Stimulated activated CD8-positive, alpha-beta memory T cell treated with anti-CD3 and anti-CD28 coated beads, Interleukin-4, amount 100 ng/mL, for 1 hour (primary cell): Measurements from ENCODE around the gene ZNF860.

ENCODE experiments used
- DNase-seq, 2 donors: peaks; one replicate each; pipeline ENCODE4 v3.0.0-alpha.2; 2020; ENCODE audit warnings: low read depth in 2 of 2, low spot score in 1 of 2

The ZNF860 gene

DNA sequence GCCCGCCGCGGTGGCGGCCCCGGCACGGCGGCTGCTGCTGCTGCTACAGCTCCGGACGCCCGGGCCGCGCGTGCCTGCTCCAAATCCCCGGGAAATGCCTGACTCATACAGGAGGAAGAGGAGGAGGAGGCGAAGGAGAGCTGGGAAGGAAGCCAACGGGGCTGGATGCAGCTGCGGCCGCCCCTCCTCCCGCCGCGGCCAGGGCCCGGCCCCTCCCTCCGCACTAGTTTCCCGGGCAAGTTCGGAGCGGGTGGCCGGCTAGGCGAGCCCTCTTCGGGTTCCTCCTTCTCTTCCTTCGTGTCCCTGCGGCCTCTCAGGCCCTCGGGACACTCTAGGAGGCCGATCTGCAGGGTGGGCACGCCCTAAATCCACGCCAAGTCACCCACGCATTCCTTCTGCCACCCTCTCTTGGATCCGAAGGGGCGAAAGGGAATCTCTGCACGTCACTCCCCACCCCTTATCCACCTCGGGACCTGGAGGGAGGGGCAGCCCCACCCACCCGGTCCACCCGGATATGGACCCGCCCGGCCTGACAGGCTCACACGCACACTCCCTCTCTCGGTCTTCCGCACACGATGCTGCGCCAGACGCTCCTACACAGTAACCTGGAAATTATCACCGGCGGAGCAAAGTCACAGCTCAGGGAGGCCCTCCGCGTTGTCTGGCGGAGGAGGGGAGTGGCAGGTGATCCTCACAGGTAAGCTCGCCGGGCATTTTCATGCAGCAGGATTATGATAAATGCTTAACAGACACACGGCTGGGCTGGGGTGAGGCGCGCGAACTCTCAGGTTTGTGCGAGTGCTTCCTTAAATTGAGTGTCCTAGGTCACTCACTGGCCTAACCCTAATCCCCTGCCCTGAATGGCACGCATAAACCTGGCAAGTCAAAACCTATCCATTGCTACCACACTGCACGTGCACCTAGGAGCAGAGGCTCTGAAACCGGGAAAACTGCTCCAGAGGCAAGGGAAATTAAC lies at the start of gene ZNF860, which contains the start of gene OSBPL10:
ZNF860 (plus strand) TSS at position 545 of the 976 bp plus-strand sequence. CDS start 7,330 bp downstream, outside the sequence.
OSBPL10 (minus strand) TSS at position 57 of the 976 bp plus-strand sequence. CDS start 83 bp downstream, outside the sequence.
- no peak for DNase-seq

DNA sequence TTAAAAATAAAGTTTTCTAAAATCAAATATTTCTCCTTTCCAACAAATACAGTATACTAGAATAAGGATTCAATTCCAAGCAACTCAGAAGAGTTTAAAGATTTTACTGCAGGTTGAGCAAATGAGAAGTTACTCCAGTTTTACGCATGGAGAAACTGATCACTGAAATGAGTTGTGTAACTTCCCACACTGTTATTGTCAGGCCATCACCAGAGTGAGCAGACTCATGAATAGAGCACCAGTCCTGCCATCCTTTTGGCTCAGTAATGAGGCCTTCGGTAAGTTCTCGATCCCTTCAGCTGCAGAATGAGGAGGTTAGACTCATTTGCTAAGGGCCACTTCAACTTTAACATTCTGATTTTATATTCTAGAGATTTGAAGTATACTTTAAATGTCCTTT lies 48.6 kb upstream of the ZNF860 start:
- no peak for DNase-seq

DNA sequence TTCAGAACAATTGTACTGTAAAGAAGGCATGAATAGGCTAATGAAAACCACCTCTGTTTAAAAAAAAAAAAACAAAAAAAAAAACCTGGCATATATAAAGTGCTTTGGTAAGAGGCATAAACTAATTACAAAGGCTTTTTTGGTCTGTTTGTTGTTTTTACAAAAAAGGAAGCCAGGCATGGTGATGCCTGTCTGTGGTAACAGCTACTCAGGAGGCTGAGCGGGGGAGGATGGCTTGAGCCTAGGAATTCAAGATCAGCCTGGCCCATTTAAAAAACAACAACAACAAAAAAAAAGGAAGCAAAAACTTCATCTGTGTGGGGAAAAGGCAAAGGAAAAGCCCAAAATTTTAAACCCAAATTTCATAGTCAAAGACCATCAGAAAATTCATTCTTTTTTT lies 47.5 kb upstream of the ZNF860 start:
- no peak for DNase-seq

DNA sequence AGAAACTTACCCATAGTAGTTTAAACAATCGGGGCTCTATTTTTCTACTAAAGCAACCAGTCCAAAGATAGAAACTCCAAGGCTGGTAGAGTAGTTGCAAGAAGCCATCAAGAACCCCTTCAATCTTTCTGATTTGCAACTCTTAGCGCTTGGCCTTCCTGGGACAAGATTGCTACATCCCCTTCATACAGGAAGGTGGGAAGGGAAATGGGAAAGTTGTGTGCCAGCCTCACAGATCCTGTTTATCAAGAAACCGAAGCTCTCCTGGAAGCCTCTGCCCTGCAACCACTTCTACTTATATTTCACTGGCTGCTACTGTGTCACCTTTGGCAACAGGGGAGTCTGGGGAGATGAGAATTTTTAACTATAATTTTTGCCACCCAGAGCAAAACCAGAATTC lies 46.7 kb upstream of the ZNF860 start:
- DNase-seq = no peak

DNA sequence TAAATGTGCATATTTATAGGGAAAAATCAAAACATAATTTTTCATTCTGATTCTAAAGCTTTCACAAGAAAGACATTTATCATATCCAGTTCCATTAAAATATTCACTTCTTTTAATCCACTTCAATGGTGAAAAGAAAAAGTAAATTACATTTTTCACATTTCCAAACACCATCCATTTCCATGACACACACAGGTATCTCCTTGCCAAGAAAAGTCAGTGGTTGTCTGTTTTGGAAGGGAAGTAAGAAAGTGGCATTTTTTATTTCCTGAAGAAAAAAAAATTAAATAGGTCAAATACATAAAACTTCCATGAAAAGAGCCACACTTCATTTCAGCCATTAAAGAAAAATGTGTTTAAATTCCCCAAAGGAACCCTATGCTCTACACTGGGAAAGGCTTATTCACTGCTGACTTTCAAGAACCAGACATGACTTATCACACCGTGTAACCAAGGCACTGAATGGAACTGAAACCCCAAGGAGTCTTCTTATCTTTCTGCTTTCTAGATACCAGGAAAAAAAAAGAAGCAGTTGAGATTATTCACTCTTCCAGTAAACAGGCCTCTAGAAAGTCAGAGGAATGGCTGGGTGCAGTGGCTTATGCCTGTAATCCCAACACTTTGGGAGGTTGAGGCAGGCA lies 45.0 kb upstream of the ZNF860 start:
- DNase-seq = no peak

DNA sequence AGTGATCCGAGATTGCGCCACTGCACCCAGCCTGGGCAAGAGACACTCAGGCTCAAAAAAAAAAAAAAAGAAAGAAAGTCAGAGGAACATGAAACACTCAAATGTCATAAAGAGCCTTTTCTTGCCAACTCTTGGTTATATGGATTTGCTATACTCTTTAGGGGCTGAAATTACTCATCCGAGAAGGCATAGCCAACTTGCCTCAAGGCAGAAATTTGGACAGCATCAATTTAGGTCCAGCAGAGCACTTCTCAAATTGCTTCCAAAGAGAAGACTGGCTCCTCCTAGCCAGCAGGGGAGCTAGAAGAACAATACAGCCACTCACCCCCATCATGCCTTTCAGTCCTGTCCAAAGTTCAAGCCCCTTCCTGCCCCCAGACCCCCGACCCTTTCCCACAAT lies 44.3 kb upstream of the ZNF860 start:
- no peak for DNase-seq

- DNase-seq = no peak
Measured at GRCh38 chr3:31942446-31942845, 39.1 kb upstream of the ZNF860 start.

GRCh38 chr3:31943041-31943440 lies 38.5 kb upstream of the ZNF860 start:
- DNase-seq = no peak

DNA sequence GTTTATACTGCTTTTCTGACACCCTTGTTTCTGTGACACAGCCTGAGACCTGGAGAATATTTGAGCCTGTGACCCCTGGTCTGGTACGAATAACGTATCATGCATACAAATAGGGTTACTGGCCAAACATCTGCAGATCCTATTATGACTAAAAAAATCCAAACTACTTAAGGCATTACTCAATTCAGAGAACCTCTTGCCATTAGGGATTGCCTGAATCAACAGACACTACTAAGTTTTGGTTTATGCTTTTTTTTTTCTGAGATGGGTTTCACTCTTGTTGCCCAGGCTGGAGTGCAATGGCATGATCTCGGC lies 35.9 kb upstream of the ZNF860 start:
- no peak for DNase-seq

- DNase-seq = no peak
Measured at GRCh38 chr3:31946484-31947081, 35.0 kb upstream of the ZNF860 start.

DNA sequence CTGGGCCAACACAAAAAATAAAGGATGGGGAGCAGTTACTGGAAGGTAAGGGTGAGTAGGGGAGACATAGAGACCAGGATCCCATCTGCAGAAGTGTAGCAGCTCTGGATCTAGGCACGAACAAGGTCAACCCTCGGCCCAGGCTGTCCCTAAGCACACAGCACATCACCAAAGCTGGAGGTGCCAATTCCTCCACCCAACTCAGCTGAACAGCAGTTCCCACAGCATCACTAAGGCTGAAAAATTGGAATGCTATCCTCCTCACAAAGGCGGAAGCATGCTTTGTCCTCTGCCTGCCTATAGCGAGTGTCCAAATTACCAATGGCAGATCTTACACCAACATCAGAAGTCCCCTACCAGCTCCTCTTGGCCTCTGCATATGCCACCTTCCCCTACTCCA lies 34.4 kb upstream of the ZNF860 start:
- DNase-seq = no peak

DNA sequence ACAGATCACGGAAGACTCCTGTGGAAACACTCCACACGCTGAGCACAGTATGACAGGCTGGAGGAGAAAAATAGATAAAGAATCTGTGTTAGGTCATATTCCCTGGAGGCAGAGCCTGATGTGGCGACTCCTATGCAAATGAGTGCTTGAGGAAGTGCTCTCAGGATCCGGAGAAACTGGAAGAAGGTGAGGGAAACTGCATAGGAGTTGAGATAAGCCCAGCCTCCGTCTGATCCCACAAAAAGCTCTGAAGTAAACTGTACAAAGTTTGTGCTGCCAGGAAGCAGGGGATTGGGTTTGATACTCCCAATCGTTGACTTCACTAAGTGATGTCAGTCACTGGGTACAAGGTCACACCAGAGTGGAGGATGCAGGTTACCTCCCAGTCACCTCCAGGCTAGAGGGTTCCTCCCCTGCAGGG lies 33.9 kb upstream of the ZNF860 start:
- no peak for DNase-seq

DNA sequence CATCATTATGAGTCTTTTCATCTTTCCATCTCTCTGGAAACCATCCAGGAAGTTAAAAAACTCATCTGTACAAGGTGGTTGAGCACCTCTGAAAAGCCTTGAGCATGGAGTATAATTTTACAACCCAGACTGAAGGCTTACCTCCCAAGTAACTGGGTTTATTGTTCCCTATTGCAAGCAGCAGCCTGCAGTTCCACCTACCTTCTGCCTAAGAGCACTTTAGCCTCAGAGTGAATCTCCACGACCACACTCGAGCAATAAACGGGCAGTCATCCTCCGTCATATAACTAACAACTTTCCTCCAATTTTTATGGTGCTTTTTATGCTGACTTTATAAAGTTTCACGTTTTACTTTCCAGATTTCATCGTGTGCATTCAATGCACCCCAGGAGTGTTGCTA lies 33.3 kb upstream of the ZNF860 start:
- DNase-seq = no peak

- DNase-seq = no peak
Measured at GRCh38 chr3:31952205-31952604, 29.3 kb upstream of the ZNF860 start.

DNA sequence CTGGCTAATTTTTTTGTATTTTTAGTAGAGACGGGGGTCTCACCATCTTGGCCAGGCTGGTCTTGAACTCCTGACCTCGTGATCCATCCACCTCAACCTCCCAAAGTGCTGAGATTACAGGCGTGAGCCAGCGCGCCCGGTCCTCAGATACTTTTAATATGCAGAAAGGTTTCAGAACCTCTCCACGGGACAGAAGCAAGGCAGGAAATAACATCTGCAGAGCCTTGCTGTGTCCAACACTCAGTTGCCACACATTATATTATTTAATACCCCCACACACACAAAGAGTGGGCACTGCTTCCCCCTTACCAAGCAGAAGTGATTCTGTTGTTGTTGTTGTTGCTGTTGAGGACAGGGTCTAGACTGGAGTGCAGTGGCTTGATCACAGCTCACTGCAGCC lies 28.5 kb upstream of the ZNF860 start:
- no peak for DNase-seq

- DNase-seq = no peak
Measured at GRCh38 chr3:31953636-31954035, 27.9 kb upstream of the ZNF860 start.

DNA sequence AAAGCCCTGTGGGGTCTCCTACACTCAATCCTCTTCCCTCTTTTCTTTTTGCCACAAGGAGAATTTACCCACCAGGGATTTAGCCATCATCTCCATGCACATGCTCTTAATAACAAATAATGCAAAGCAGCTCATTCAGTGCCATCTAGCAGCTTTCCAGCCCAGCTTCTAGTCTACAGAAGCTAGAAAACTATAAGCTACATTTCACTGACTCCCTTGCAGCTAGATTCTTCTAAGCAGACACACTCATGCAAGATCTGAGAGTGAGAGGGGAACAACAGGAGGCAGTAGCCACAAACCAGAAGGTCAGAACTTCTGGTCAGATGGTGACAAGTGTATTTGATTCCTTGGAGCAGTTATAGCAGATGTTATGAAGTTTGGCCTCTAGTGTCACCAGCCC lies 26.0 kb upstream of the ZNF860 start:
- no peak for DNase-seq

- DNase-seq = no peak
Measured at GRCh38 chr3:31957106-31957505, 24.4 kb upstream of the ZNF860 start.

DNA sequence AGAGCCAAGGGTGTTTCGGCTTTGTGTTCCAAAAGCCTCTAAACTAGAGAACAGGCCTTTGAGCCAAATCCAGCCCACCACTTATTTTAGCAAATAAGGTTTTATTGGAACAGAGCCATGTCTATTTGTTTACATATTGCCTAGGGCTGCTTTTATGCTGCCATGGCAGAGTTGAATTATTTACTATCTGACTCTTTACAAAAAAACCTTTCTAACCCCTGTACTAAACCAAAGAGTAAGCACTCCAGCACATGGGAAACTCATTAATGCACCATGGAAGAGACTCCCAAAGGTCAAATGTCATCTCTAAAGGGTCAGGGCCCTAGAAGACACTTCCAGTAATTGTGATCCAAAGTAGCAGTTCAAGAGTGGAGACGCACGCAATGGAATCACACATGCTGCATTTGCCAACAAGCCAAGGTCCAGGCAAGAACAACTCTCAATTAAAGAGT lies 22.8 kb upstream of the ZNF860 start:
- DNase-seq = no peak

GRCh38 chr3:31959251-31959650 lies 22.3 kb upstream of the ZNF860 start:
- no peak for DNase-seq

GRCh38 chr3:31959951-31960792 lies 21.4 kb upstream of the ZNF860 start:
- DNase-seq = no peak
